Hematopoietic multipotent progenitor cell treated with erythropoietin and hydrocortisone succinate and interleukin-3 and kit ligand, for 15 days (in vitro differentiated cells): ENCODE measurements around the gene NCR1.
"Not testable (repeated sequence)": the region's sequence is repeated elsewhere in the genome, so short reads cannot be mapped to it uniquely, and the experiment has no call there.

Experiments used
- DNase-seq: peaks from one replicate; pipeline ENCODE4 v3.0.0-alpha.2; 2015; ENCODE audit warnings: low spot score

Gene NCR1

GRCh38 chr19:54907899-54908298 lies 2.0 kb downstream of the NCR1 start:
- not testable (repeated sequence) for DNase-seq

GRCh38 chr19:54916822-54917221 lies 10.9 kb downstream of the NCR1 start:
- DNase-seq: no peak

GRCh38 chr19:54918499-54918898 lies 12.6 kb downstream of the NCR1 start:
- DNase-seq: no peak

GRCh38 chr19:54919646-54920563 lies 14.0 kb downstream of the NCR1 start:
- DNase-seq: not testable (repeated sequence)

- DNase-seq: no peak
Measured at GRCh38 chr19:54921082-54921481, 15.1 kb downstream of the NCR1 start.

- no peak for DNase-seq
Measured at GRCh38 chr19:54923276-54923675, 17.3 kb downstream of the NCR1 start.

GRCh38 chr19:54928299-54928698 lies 22.4 kb downstream of the NCR1 start:
- no peak for DNase-seq

- DNase-seq: no peak
Measured at GRCh38 chr19:54937926-54938325, 32.0 kb downstream of the NCR1 start.

- no peak for DNase-seq
Measured at GRCh38 chr19:54938906-54939305, 33.0 kb downstream of the NCR1 start.

- DNase-seq: not testable (repeated sequence)
Measured at GRCh38 chr19:54939538-54939937, 33.6 kb downstream of the NCR1 start.

- DNase-seq: not testable (repeated sequence)
Measured at GRCh38 chr19:54943772-54944361, 37.9 kb downstream of the NCR1 start.

GRCh38 chr19:54947381-54947780 lies 41.4 kb downstream of the NCR1 start, which contains the start of gene NLRP7:
TSS of gene NLRP7 (minus strand) at chr19:54947530.
- no peak for DNase-seq

GRCh38 chr19:54949412-54949811 lies 43.5 kb downstream of the NCR1 start:
- no peak for DNase-seq

- not testable (repeated sequence) for DNase-seq
Measured at GRCh38 chr19:54950580-54950979, 44.6 kb downstream of the NCR1 start.

GRCh38 chr19:54952591-54953344 lies 46.8 kb downstream of the NCR1 start:
- DNase-seq: no peak

GRCh38 chr19:54953345-54953713 lies 47.4 kb downstream of the NCR1 start:
- DNase-seq: not testable (repeated sequence)

GRCh38 chr19:54955376-54955775 lies 49.4 kb downstream of the NCR1 start:
- DNase-seq: no peak

GRCh38 chr19:54959840-54960239 lies 53.9 kb downstream of the NCR1 start:
- DNase-seq: no peak
